ENCODE data around the gene CENPM.

Gene CENPM

DNA sequence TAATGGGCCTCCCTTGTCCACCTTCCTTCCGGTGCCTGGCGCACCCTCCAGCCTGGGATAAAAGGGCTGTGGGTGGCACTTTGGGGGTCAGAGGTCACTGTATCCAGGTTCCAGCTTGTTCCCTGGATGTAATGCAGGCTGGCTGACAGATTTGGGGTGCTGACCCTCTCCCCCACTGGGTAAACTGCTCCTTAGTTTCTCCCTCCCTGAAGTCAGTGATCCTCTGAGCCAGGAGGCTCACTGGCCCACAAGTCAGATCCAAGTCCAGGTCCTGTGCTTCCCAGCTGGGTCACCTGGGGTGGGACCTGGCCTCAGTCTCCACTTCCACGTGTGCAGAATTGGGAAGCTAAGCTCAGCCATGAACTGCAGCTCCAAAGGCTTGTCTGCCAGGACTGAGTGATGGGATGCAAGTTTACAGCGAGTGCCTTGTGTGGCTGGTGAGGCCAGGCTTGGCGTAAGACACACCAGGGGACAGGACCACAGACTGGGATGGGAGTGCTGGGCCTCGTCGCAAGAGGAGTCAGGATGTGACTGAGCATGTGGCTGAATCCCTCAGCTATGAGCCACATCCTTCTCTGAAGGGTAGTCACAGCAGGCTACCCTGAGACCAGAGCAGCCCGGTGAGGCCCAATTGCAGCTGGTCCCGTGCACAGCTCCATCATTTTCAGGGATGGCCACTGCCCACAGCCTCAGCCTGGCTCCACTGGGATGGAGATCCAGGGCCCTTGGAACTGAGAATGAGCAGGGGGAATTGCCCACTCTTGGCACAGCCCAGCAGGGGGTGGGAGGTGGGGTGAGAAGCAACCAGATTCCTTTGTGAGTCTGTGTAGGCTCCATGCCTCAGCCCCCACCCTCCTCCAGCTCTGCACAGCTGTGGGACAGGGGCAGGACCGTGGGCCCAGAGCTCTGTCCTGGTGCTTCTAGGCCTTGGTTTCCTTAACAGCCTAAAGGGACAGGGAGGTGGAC is 39.2 kb downstream of the CENPM start:
- TF ChIP-seq, protein P1, sequence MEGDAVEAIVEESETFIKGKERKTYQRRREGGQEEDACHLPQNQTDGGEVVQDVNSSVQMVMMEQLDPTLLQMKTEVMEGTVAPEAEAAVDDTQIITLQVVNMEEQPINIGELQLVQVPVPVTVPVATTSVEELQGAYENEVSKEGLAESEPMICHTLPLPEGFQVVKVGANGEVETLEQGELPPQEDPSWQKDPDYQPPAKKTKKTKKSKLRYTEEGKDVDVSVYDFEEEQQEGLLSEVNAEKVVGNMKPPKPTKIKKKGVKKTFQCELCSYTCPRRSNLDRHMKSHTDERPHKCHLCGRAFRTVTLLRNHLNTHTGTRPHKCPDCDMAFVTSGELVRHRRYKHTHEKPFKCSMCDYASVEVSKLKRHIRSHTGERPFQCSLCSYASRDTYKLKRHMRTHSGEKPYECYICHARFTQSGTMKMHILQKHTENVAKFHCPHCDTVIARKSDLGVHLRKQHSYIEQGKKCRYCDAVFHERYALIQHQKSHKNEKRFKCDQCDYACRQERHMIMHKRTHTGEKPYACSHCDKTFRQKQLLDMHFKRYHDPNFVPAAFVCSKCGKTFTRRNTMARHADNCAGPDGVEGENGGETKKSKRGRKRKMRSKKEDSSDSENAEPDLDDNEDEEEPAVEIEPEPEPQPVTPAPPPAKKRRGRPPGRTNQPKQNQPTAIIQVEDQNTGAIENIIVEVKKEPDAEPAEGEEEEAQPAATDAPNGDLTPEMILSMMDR (IDR thresholded peaks at IDR 0.05) = no peak

DNA sequence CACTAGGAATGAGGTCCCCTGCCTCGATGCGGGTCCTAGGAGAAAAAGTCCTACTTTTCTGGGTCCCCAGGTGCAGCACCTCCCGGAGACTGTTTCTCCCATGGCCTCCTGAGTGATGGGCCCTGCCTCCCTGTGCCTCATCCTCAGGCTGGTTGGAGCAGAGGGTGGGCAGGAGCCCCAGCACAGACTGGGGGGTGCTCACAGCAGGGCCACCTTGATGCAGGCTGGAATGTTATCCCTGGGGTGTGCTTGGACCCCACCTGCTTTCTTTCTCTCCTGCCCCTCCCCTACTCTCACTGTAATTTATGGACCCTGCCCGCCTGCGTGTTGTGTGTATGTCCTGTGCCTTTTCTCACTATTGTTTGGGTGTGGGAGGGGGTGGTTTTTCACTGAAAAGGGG is 40.1 kb downstream of the CENPM start:
- TF ChIP-seq, protein P1 (IDR thresholded peaks at IDR 0.05) = no peak

DNA sequence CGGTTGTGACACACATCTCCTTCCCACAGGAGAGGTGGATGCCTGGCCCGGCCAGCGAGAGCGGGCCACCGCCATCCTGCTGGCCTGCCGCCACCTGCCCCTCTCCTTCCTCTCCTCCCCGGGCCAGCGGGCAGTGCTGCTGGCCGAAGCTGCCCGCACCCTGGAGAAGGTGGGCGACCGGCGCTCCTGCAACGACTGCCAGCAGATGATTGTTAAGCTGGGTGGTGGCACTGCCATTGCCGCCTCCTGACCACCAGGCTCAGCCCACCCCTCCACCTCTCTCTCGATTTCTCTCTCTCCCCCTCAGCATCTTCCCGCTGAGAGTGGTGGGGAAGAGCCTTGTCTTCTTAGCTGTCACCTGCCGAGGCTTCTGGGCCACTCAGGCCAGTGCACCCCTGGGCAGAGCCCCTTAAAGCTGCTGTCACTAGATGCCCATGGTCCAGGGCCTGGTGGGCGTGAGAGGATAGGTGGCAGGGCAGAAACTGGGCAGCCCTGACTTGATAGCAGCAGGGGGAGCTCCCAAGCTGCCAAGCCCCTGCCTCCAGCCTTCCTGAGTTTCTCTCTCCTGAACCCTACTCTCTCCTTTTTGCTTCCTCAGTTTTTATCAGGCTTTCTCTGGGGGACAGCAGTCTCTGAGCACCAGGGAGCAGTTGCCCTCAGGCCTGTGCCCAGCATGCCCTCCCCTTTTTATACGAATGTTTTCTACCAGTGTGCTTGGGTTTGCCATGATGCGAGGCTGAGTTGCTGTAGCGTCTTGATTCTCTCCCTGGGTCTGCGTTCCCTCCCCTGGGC is 41.3 kb downstream of the CENPM start:
- TF ChIP-seq, protein P1 (IDR thresholded peaks at IDR 0.05) = no peak

DNA sequence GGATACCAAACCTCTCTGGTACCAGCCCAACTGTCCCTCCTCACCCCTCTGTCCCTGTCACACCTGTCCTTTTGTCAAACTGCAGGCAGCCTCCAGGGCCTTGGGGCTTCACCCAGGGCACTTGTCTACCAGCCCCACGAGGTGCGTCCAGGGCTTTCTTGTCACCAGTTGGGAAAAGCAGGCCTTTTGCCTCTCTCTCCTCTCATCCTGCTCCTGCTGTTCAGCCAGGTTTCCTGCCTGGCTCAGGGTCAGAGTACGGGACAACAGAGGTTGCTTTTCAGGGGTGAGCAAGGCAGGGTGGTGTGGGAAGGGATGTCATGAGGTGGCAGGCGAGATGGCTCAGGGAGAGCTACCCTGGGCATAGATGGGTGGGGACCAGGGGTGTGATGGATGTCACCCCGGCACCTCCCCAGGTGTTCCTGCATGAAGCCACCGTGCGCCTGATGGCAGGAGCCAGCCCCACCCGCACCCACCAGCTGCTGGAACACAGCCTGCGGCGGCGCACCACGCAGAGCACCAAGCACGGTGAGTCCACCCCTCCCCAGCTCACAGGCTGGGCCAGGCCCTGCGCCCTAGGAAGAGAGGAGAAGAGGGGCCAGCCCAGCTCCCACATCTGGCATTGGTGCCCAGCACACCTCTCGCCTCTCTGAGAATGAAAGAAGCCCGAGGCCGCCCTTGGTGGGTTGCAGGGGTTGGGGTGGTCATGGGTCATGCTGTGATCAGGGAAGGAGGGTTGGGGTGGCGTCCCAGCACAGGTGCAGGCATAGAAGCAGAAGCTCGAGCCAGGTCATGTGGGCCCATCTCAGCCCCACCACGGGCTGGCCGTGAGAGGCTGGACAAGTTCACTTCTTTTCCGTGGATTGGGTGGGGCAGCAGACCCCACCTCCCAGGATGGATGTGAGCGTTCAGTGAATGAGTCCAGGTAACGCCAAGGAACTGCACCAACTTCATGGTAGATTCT is 42.2 kb downstream of the CENPM start:
- TF ChIP-seq, protein P1 (IDR thresholded peaks at IDR 0.05) = no peak

DNA sequence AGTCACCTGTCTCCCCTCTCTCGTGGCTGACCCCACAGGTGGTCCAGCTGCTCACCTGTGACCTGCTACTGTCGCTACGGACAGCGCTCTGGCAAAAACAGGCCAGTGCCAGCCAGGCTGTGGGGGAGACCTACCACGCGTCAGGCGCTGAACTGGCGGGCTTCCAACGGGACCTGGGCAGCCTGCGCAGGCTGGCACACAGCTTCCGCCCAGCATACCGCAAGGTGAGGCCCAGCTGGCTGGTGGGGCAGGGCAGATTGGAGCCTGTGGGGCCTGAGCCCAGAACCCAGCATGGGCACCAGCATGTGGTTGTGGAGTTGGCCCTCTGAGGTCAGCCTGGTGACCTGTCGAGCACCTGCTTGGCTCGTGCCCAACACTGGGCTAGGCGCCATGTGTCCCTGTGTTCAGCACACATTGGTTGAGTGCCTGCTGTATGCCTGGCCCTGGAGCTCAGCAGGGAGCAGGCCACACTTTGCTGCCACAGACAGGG is 44.0 kb downstream of the CENPM start:
- TF ChIP-seq, protein P1 (IDR thresholded peaks at IDR 0.05) = no peak

DNA sequence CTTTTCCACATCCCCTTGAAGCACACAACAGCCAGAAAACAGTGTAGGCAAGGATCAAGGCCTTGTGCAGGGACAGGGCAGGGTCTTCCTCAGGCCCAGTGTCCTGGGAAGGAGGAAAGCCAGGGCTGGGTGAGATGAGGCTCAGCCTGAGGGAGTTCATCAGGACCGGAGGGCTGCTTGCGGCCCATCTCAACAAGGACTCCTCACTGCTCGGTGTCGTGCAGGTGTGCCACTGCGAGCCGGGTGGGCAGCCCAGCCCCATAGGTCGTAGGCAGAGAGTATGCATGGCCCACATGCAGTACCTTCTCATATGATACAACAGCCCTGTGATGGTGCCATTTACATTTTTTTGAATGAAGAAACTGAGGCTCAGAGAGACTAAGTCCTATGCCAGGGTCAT is 44.9 kb downstream of the CENPM start:
- TF ChIP-seq, protein P1 (IDR thresholded peaks at IDR 0.05) = no peak
